ENCODE measurements around the gene ASB14.

The ASB14 gene

DNA sequence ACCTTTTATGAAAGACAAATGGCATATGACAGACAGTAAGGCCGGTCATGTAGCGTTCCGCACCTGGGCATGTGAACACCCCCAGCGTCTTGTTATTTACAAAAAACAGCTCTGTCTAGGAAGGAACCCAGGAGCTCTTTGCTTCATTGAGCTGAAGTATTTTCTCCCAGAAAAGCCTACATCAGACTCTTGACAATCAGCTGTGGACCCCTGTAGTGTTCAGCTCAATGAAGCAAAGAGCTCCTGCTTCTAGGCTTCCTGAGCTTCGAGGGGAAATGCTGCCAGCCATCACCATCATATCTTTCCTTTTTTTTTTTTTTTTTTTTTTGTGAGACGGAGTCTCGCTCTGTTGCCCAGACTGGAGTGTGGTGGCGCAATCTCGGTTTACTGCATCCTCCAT is 4.1 kb downstream of the ASB14 start:
- Histone ChIP-seq H3K4me3 (ENCODE audit: low read length) (no peak overlapping the region), H3K27ac (ENCODE audit: low read length) (no peak overlapping the region), H3K9ac (ENCODE audit: low read length) (no peak overlapping the region), H3K27me3 (ENCODE audit: control insufficient read depth, insufficient read depth, low read length) (no peaks in the 10 kb centered on the region), H3K36me3 (ENCODE audit: control insufficient read depth, low read depth, low read length) (no peaks in the 10 kb centered on the region), H3K4me1 (ENCODE audit: control insufficient read depth, low read depth, low read length) (no peaks in the 10 kb centered on the region), H3K9me3 (ENCODE audit: control insufficient read depth, low read depth, low read length) (no peaks in the 10 kb centered on the region)

DNA sequence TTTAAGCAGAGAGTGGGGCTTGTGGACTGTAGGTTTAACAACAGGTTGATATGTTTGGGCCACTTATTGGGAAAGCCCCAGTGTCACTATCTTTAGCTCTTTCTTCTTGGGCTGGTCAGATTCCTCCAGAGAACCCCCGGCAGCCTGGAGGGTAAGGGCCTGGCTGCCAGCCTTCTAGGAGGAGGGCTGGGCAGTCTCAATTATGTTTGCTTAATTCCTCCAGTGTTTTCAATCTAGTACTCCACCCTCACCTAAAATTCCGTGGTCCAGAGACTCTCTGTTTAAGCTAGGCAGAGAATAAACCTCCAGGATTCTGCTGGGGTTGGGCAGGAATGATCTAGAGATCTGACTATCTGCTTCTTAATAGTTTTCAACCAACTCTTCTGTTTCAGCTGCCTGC is 5.3 kb downstream of the ASB14 start:
- Histone ChIP-seq H3K4me3 (ENCODE audit: low read length) (no peak overlapping the region), H3K9me3 (ENCODE audit: control insufficient read depth, low read depth, low read length) (no peaks in the 10 kb centered on the region), H3K4me1 (ENCODE audit: control insufficient read depth, low read depth, low read length) (no peaks in the 10 kb centered on the region), H3K9ac (ENCODE audit: low read length) (no peak overlapping the region), H3K27me3 (ENCODE audit: control insufficient read depth, insufficient read depth, low read length) (no peaks in the 10 kb centered on the region), H3K36me3 (ENCODE audit: control insufficient read depth, low read depth, low read length) (no peaks in the 10 kb centered on the region), H3K27ac (ENCODE audit: low read length) (no peak overlapping the region)

DNA sequence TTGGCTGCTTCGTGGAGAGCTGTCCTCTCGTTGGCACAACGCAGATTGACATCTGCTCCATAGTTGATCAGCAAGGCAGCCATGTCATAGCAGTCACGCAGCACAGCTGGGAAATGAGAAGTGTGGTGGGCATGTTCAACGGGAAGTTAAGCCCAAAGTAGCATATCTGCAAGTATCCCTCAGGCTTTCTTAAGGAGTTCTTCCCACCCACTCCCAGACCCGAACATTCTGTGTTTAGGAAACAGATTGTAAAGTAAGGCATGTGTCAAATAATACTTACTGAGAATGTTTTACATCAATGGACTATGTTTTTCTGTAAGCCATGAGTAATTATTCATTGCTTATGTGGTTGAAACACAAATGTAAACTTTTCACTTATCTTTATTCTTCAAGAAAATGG is 9.2 kb downstream of the ASB14 start:
- no peaks in the 10 kb centered on the region for H3K27me3 ChIP-seq (ENCODE audit: control insufficient read depth, insufficient read depth, low read length)
- no peaks in the 10 kb centered on the region for H3K4me1 ChIP-seq (ENCODE audit: control insufficient read depth, low read depth, low read length)
- no peak overlapping the region for H3K4me3 ChIP-seq (ENCODE audit: low read length)
- no peak overlapping the region for H3K27ac ChIP-seq (ENCODE audit: low read length)
- no peaks in the 10 kb centered on the region for H3K9me3 ChIP-seq (ENCODE audit: control insufficient read depth, low read depth, low read length)
- H3K36me3 ChIP-seq (ENCODE audit: control insufficient read depth, low read depth, low read length): no peaks in the 10 kb centered on the region
- no peak overlapping the region for H3K9ac ChIP-seq (ENCODE audit: low read length)

DNA sequence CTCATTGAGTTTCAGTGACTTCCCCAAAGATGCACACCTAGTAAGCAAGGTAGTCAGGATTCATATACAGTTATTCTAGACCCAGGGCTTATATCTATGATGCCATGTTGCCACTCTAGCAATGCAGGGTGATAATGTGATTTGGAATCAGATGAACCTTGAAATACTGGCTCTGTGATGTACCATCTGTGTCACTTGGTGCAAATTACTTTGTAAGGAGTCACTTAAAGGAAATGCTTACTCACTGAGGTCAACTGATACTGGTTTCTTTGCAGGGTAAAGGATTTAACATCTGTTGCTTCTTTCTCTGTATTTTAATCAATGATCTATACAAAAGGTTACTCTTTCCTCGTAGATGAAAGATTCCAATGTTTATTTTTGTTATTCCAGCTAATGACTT is 10.8 kb downstream of the ASB14 start:
- Histone ChIP-seq H3K27ac (ENCODE audit: low read length) (no peak overlapping the region), H3K4me3 (ENCODE audit: low read length) (no peak overlapping the region), H3K9me3 (ENCODE audit: control insufficient read depth, low read depth, low read length) (no peaks in the 10 kb centered on the region), H3K4me1 (ENCODE audit: control insufficient read depth, low read depth, low read length) (no peaks in the 10 kb centered on the region), H3K36me3 (ENCODE audit: control insufficient read depth, low read depth, low read length) (no peaks in the 10 kb centered on the region), H3K27me3 (ENCODE audit: control insufficient read depth, insufficient read depth, low read length) (no peaks in the 10 kb centered on the region), H3K9ac (ENCODE audit: low read length) (no peak overlapping the region)

DNA sequence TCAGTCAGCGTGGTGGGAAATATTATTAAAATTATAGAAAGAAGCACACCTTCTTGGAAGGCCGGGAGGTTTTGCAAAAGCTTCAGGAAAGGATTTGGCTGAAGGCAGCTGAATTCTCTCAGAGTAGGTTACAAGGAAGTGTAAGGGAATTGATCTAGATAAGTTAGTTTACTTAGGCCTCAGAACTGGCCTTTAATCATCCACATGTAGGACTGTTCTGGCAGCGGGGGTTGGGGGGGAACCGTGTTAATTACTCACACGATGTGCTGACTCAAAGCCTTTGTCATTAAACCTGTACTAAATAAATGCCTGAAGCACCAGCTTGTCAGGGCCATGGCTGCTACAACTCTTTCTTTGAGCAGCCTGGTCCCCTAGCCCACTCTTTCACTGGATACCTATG is 12.8 kb downstream of the ASB14 start:
- Histone ChIP-seq H3K27me3 (ENCODE audit: control insufficient read depth, insufficient read depth, low read length) (no peaks in the 10 kb centered on the region), H3K9me3 (ENCODE audit: control insufficient read depth, low read depth, low read length) (no peaks in the 10 kb centered on the region), H3K36me3 (ENCODE audit: control insufficient read depth, low read depth, low read length) (no peaks in the 10 kb centered on the region), H3K27ac (ENCODE audit: low read length) (no peak overlapping the region), H3K4me1 (ENCODE audit: control insufficient read depth, low read depth, low read length) (no peaks in the 10 kb centered on the region), H3K4me3 (ENCODE audit: low read length) (no peak overlapping the region), H3K9ac (ENCODE audit: low read length) (no peak overlapping the region)

DNA sequence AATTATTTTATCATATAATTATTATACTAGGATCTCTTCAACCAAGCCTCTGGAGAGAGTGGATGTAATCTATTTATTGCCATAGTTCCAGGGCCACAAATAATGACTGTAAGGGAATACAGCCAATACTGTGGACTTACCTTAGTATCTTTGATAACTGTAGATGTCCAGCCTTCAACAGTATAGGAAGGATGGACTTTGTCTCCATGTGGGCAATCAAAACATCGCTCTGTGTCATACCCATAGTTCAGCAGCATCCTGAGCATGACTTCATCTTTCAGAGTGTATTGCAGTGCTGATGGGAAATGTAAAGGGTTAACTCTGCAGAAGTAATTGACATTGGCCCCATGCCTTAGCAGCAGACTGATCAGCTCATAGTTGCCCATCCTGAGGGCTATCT is 14.2 kb downstream of the ASB14 start:
- H3K9me3 ChIP-seq (ENCODE audit: control insufficient read depth, low read depth, low read length): no peaks in the 10 kb centered on the region
- H3K4me1 ChIP-seq (ENCODE audit: control insufficient read depth, low read depth, low read length): no peaks in the 10 kb centered on the region
- H3K36me3 ChIP-seq (ENCODE audit: control insufficient read depth, low read depth, low read length): no peaks in the 10 kb centered on the region
- no peaks in the 10 kb centered on the region for H3K27me3 ChIP-seq (ENCODE audit: control insufficient read depth, insufficient read depth, low read length)
- H3K4me3 ChIP-seq (ENCODE audit: low read length): no peak overlapping the region
- no peak overlapping the region for H3K9ac ChIP-seq (ENCODE audit: low read length)
- H3K27ac ChIP-seq (ENCODE audit: low read length): no peak overlapping the region

DNA sequence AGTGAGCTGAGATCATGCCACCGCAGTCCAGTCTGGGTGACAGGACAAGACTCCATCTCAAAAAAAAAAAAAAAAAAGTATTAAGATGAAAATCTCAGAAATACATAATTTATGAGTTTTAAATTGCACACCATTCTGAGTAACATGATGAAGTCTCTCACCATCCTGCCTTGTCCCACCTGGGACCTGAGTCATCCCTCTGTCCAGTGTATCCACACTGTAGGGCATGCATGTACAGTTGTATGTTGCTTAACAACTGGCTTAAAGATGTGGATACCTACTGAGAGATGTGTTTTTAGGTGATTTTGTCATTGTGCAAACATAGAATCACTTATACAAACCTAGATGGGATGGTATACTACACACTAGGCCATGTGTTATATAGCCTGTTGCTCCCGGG is 17.1 kb downstream of the ASB14 start:
- Histone ChIP-seq H3K4me3 (ENCODE audit: low read length) (no peak overlapping the region), H3K36me3 (ENCODE audit: control insufficient read depth, low read depth, low read length) (peaks cover 5% of the 10 kb centered on the region), H3K9me3 (ENCODE audit: control insufficient read depth, low read depth, low read length) (no peaks in the 10 kb centered on the region), H3K9ac (ENCODE audit: low read length) (no peak overlapping the region), H3K27ac (ENCODE audit: low read length) (no peak overlapping the region), H3K27me3 (ENCODE audit: control insufficient read depth, insufficient read depth, low read length) (no peaks in the 10 kb centered on the region), H3K4me1 (ENCODE audit: control insufficient read depth, low read depth, low read length) (no peaks in the 10 kb centered on the region)

DNA sequence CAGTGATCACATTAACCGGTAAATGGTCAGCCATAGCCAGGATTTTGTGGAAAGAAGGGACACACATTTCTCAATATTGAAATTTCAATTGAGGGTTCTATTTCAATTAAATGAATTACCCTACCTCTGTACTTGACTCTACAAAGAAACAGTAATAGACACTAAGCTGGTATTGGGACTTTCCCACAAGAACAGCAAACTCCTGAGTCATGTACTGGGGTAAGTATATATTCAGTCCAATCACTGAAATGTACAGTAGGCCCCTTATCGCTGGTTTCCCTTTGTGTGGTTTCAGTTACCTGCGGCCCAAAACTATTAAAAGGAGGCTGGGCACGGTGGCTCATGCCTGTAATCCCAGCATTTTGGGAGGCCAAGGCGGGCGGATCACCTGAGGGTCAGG is 17.6 kb downstream of the ASB14 start:
- H3K9ac ChIP-seq (ENCODE audit: low read length): no peak overlapping the region
- no peak overlapping the region for H3K27ac ChIP-seq (ENCODE audit: low read length)
- no peak overlapping the region for H3K4me3 ChIP-seq (ENCODE audit: low read length)
- H3K27me3 ChIP-seq (ENCODE audit: control insufficient read depth, insufficient read depth, low read length): no peaks in the 10 kb centered on the region
- H3K4me1 ChIP-seq (ENCODE audit: control insufficient read depth, low read depth, low read length): no peaks in the 10 kb centered on the region
- no peaks in the 10 kb centered on the region for H3K9me3 ChIP-seq (ENCODE audit: control insufficient read depth, low read depth, low read length)
- peaks cover 10% of the 10 kb centered on the region for H3K36me3 ChIP-seq (ENCODE audit: control insufficient read depth, low read depth, low read length)

DNA sequence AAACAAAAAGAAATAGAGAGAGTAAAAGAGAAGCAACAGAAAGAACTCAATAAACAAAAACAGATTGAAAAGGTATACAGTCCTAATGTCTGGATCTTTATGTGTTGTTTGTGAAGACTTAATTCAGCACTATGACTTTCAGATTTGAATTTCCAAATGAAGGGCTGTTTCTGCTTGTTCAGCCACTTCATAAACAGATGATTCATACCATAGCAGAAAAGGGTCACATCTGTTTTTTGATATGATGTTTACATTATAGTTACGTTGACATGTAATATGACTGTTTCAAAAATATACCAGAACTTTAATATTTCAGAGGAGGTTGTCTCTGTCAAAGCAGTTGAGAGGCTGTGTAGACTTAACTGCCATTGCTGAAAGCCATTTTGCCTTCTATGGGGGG is 24.1 kb downstream of the ASB14 start:
- Histone ChIP-seq H3K27me3 (ENCODE audit: control insufficient read depth, insufficient read depth, low read length) (no peaks in the 10 kb centered on the region), H3K36me3 (ENCODE audit: control insufficient read depth, low read depth, low read length) (peaks cover 34% of the 10 kb centered on the region), H3K4me1 (ENCODE audit: control insufficient read depth, low read depth, low read length) (no peaks in the 10 kb centered on the region), H3K4me3 (ENCODE audit: low read length) (no peak overlapping the region), H3K27ac (ENCODE audit: low read length) (no peak overlapping the region), H3K9ac (ENCODE audit: low read length) (no peak overlapping the region), H3K9me3 (ENCODE audit: control insufficient read depth, low read depth, low read length) (no peaks in the 10 kb centered on the region)

DNA sequence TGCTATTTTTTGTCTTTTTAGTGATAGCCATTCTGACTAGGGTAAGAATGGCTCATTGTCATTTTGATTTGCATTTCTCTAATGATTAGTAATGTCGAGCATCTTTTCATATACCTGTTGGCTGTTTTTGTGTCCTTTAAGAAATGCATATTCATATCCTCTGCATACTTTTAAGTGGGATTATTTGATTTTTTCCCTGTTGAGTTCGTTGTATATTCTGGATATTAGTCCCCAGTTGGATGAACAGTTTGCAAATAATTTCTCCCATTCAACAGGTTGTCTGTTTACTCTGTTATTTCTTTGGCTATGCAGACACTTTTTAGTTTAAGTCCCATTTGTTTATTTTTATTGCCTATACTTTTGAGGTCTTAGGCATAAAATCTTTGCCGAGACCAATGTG is 30.6 kb downstream of the ASB14 start:
- H3K4me1 ChIP-seq (ENCODE audit: control insufficient read depth, low read depth, low read length): no peaks in the 10 kb centered on the region
- H3K4me3 ChIP-seq (ENCODE audit: low read length): no peak overlapping the region
- peaks cover 48% of the 10 kb centered on the region for H3K36me3 ChIP-seq (ENCODE audit: control insufficient read depth, low read depth, low read length)
- no peaks in the 10 kb centered on the region for H3K9me3 ChIP-seq (ENCODE audit: control insufficient read depth, low read depth, low read length)
- H3K27me3 ChIP-seq (ENCODE audit: control insufficient read depth, insufficient read depth, low read length): no peaks in the 10 kb centered on the region
- no peak overlapping the region for H3K27ac ChIP-seq (ENCODE audit: low read length)
- no peak overlapping the region for H3K9ac ChIP-seq (ENCODE audit: low read length)

DNA sequence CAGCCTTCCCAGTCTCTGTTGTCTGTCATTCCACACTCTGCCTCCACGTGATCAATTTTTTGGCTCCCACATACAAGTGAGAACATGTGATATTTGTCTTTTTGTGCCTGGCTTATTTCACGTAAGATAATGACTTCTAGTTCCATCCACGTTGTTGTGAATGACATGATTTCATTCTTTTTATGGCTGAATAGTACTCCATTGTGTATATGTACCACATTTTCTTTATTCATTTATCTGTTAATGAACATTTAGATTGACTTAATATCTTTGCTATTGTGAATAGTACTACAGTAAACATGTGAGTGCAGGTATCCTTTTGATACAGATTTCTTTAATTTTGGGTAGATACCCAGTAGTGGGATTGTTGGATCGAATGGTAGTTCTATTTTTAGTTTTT is 31.4 kb downstream of the ASB14 start:
- Histone ChIP-seq H3K9ac (ENCODE audit: low read length) (no peak overlapping the region), H3K9me3 (ENCODE audit: control insufficient read depth, low read depth, low read length) (no peaks in the 10 kb centered on the region), H3K36me3 (ENCODE audit: control insufficient read depth, low read depth, low read length) (peaks cover 50% of the 10 kb centered on the region)

DNA sequence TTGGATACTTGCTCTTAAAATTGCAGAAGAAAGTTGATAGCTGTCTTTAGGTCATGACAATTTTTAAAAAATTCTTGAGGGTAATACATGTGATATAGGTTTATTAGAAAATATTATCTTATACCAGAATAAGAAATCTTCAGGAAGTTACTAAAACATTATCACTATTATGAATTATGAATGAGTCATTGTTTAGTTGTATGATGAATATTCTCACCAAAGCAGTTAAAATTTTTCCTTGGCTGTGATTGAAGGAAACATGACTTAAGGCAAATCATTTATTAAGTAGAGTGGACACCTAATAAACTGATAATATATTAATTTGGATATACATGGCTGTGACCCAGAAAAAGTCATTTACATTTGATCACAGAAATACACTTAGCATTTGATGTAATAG is 34.8 kb downstream of the ASB14 start:
- Histone ChIP-seq H3K9me3 (ENCODE audit: control insufficient read depth, low read depth, low read length) (no peaks in the 10 kb centered on the region), H3K9ac (ENCODE audit: low read length) (no peak overlapping the region), H3K27me3 (ENCODE audit: control insufficient read depth, insufficient read depth, low read length) (no peaks in the 10 kb centered on the region), H3K36me3 (ENCODE audit: control insufficient read depth, low read depth, low read length) (peaks cover 44% of the 10 kb centered on the region), H3K4me1 (ENCODE audit: control insufficient read depth, low read depth, low read length) (no peaks in the 10 kb centered on the region), H3K27ac (ENCODE audit: low read length) (no peak overlapping the region), H3K4me3 (ENCODE audit: low read length) (no peak overlapping the region)

More for the DNA sequence above, 31.4 kb downstream of the ASB14 start:
- H3K4me3 ChIP-seq (ENCODE audit: low read length): no peak overlapping the region
- H3K4me1 ChIP-seq (ENCODE audit: control insufficient read depth, low read depth, low read length): no peaks in the 10 kb centered on the region
- no peaks in the 10 kb centered on the region for H3K27me3 ChIP-seq (ENCODE audit: control insufficient read depth, insufficient read depth, low read length)
- no peak overlapping the region for H3K27ac ChIP-seq (ENCODE audit: low read length)

Data from iPS-18a (cell line).